Keratinocyte (primary cell): ENCODE results near the gene MOCS1. TPM values are rescaled to one million over a fixed set of nuclear protein-coding genes. Genes with fewer than 3 reads are reported as not detected.

Experiments used
- DNase-seq: peaks from one replicate; pipeline ENCODE4 v3.0.0-alpha.2; 2011; ENCODE audit warnings: low read depth, missing footprints, low spot score
- FAIRE-seq: peaks from 2 replicates; lab custom pipeline; 2011; peaks lifted over from hg19 to GRCh38; lab: Jason Lieb, UNC
- H2AFZ ChIP-seq: 2 replicates; pipeline ENCODE4 v1.6.0; 2012; ENCODE audit warnings: low read length, control low read depth, inconsistent platforms; ENCODE audit not compliant: control insufficient read depth
- H3K27ac ChIP-seq: 2 replicates; pipeline ENCODE4 v1.5.1; 2011; ENCODE audit warnings: low read length; ENCODE audit not compliant: control insufficient read depth, insufficient read depth
- H3K27me3 ChIP-seq: 3 replicates; pipeline ENCODE4 v1.6.0; 2011; ENCODE audit warnings: low read length; ENCODE audit not compliant: control insufficient read depth, insufficient read depth; ENCODE audit errors: extremely low read depth
- H3K36me3 ChIP-seq, 2 experiments: 2 replicates in 1 of 2; 3 replicates in 1 of 2; pipeline ENCODE4 v1.5.1; 2011; ENCODE audit warnings: low read length in 2 of 2, mild to moderate bottlenecking in 1 of 2; ENCODE audit not compliant: control insufficient read depth in 2 of 2, insufficient read depth in 2 of 2; ENCODE audit errors: extremely low read depth in 1 of 2
- H3K4me1 ChIP-seq: 3 replicates; pipeline ENCODE4 v1.5.1; 2011; ENCODE audit warnings: low read length; ENCODE audit not compliant: control insufficient read depth, insufficient read depth; ENCODE audit errors: extremely low read depth
- H3K4me2 ChIP-seq: 3 replicates; pipeline ENCODE4 v1.6.0; 2011; ENCODE audit warnings: low read depth, low read length; ENCODE audit not compliant: control insufficient read depth, insufficient read depth; ENCODE audit errors: extremely low read depth
- H3K4me3 ChIP-seq, 3 experiments: fragments of 200-600 bp in 1 of 3; sonication (generic) in 1 of 3; 2 replicates in 2 of 3; 3 replicates in 1 of 3; pipeline ENCODE4 v1.5.1; 2011 to 2016; ENCODE audit warnings: low read length in 3 of 3, mild to moderate bottlenecking in 3 of 3, control low read depth in 2 of 3, inconsistent platforms in 1 of 3, low read depth in 1 of 3, mixed read lengths in 1 of 3, mixed run types in 1 of 3, moderate library complexity in 1 of 3; ENCODE audit not compliant: control insufficient read depth in 2 of 3, insufficient read depth in 2 of 3; ENCODE audit errors: extremely low read depth in 1 of 3
- H3K79me2 ChIP-seq: 2 replicates; pipeline ENCODE4 v1.6.0; 2012; ENCODE audit warnings: low read length; ENCODE audit not compliant: control insufficient read depth, insufficient read depth
- H3K9ac ChIP-seq: 3 replicates; pipeline ENCODE4 v1.6.0; 2011; ENCODE audit warnings: low read length; ENCODE audit not compliant: control insufficient read depth, insufficient read depth; ENCODE audit errors: extremely low read depth
- H3K9me1 ChIP-seq: 3 replicates; pipeline ENCODE4 v1.6.0; 2011; ENCODE audit warnings: low read length; ENCODE audit not compliant: control insufficient read depth, insufficient read depth; ENCODE audit errors: extremely low read depth
- H3K9me3 ChIP-seq: 2 replicates; pipeline ENCODE4 v1.5.1; 2012; ENCODE audit warnings: low read depth, low read length; ENCODE audit not compliant: control insufficient read depth
- H4K20me1 ChIP-seq: 3 replicates; pipeline ENCODE4 v1.6.0; 2011; ENCODE audit warnings: low read length; ENCODE audit not compliant: control insufficient read depth, insufficient read depth; ENCODE audit errors: extremely low read depth
- CTCF ChIP-seq, 3 experiments: IDR thresholded peaks in 1 of 3; conservative IDR thresholded peaks in 1 of 3; optimal IDR thresholded peaks in 1 of 3; 2 replicates in 2 of 3; 3 replicates in 1 of 3; pipeline versions ENCODE3 to v1.5.1; 2011; ENCODE audit warnings: low read length in 3 of 3, mild to moderate bottlenecking in 3 of 3, moderate library complexity in 2 of 3, control low read depth in 1 of 3, inconsistent platforms in 1 of 3; ENCODE audit not compliant: insufficient read depth in 2 of 3; ENCODE audit errors: extremely low read depth in 1 of 3
- EZH2 ChIP-seq: IDR thresholded peaks from one replicate; pipeline ENCODE4 v1.6.1; 2012; ENCODE audit warnings: inconsistent platforms, mild to moderate bottlenecking, low read length, moderate library complexity
- dilution Hi-C: fragments of 300-500 bp; cut with MboI; formaldehyde crosslinking; loops from one replicate; pipeline ENCODE4 v1.7.0; 2020; ENCODE audit warnings: low sequenced_read_pairs; ENCODE audit not compliant: extremely low pct_ligation_motif_present
- polyA plus RNA-seq, 5 experiments: library from polyadenylated mRNA; depleted of rRNA in 3 of 5; stranded (reverse) in 3 of 5; stranded (forward) in 1 of 5; unstranded in 1 of 5; fragments of >200 nt; gene quantifications; 1 replicate in 1 of 5; 2 replicates in 3 of 5; 3 replicates in 1 of 5; pipeline versions ENCODE4 v1.2.1 to v1.2.3, GENCODE V29; 2011 to 2012; ENCODE audit warnings: missing spikeins in 2 of 5, low read depth in 1 of 5, low replicate concordance in 1 of 5

MOCS1 gene
- polyA plus RNA-seq, 1 donor (not counting 4 experiments of a cell fraction or from before 2014, with no cell fraction given): 2.2 TPM

DNA sequence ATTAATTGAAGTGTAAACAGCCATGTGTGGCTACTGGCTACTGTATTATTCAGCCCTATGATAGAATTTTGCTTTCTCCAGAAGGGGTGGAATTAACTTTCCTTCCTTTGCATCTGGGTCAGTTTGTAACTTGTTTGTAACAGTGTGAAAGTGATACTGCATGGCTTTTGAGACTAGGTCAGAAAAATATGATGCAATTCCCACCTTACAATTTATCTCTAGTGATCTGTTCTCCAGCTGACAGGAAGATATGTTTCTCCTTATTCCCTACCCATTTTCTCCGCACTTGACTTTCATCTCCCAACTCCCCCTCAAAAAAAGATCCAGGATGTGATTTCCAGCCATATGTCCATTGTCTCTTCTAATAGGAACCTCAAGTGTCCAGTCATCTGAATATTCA lies 2.6 kb upstream of the MOCS1 start:
- Histone ChIP-seq H3K4me2 (no peak overlapping the region), H4K20me1 (no peaks in the 10 kb centered on the region), H3K27me3 (peaks cover 5% of the 10 kb centered on the region), H3K27ac (no peak overlapping the region), H3K9me1 (no peaks in the 10 kb centered on the region), H2AFZ (no peak overlapping the region), H3K9ac (no peak overlapping the region), H3K36me3 (no peaks in the 10 kb centered on the region), H3K79me2 (no peaks in the 10 kb centered on the region), H3K4me3 (no peak overlapping the region), H3K4me1 (peaks cover 2% of the 10 kb centered on the region), H3K9me3 (no peaks in the 10 kb centered on the region)
- FAIRE-seq (no peak), DNase-seq (no peak)
- TF ChIP-seq EZH2 (no peak), CTCF (optimal IDR thresholded peaks at IDR 0.05 in 1 of 3, IDR thresholded peaks at IDR 0.05 in 1 of 3, conservative IDR thresholded peaks at IDR 0.05 in 1 of 3; ENCODE audit: extremely low read depth in 1 of 3, insufficient read depth in 2 of 3, low read length in 3 of 3) (no peak)
- dilution Hi-C loops: no loop called here

GRCh38 chr6:39935241-39935640 lies 979 bp upstream of the MOCS1 start:
- Histone ChIP-seq H3K9ac (no peak overlapping the region), H2AFZ (no peak overlapping the region), H3K27me3 (peaks cover 5% of the 10 kb centered on the region), H3K4me2 (no peak overlapping the region), H3K9me3 (no peaks in the 10 kb centered on the region), H3K9me1 (no peaks in the 10 kb centered on the region), H3K36me3 (no peaks in the 10 kb centered on the region), H3K4me3 (no peak overlapping the region), H4K20me1 (no peaks in the 10 kb centered on the region), H3K27ac (no peak overlapping the region), H3K79me2 (no peaks in the 10 kb centered on the region), H3K4me1 (peaks cover 2% of the 10 kb centered on the region)
- FAIRE-seq (no peak), DNase-seq (no peak)
- TF ChIP-seq CTCF (optimal IDR thresholded peaks at IDR 0.05 in 1 of 3, IDR thresholded peaks at IDR 0.05 in 1 of 3, conservative IDR thresholded peaks at IDR 0.05 in 1 of 3; ENCODE audit: extremely low read depth in 1 of 3, insufficient read depth in 2 of 3, low read length in 3 of 3) (no peak), EZH2 (no peak)
- dilution Hi-C loops: no loop called here
